H9 (cell line): Measurements from ENCODE around the gene DENND1A. TPM values are rescaled to one million over a fixed set of nuclear protein-coding genes. Genes with fewer than 3 reads are reported as not detected.

ENCODE experiments used
- DNase-seq: peaks from one replicate; pipeline ENCODE4 v3.0.0-alpha.2; 2017
- H2AFZ ChIP-seq: one replicate; pipeline ENCODE4 v1.6.1; 2013; ENCODE audit warnings: mild to moderate bottlenecking, low read length, control low read depth, moderate library complexity
- H2AK5ac ChIP-seq: 2 replicates; pipeline ENCODE4 v1.6.1; 2013; ENCODE audit warnings: low read length, control low read depth, mixed read lengths; ENCODE audit not compliant: insufficient read length
- H2BK120ac ChIP-seq: one replicate; pipeline ENCODE4 v1.6.1; 2013; ENCODE audit warnings: low read depth, mild to moderate bottlenecking, low read length, control low read depth, inconsistent platforms; ENCODE audit not compliant: poor library complexity, severe bottlenecking
- H2BK12ac ChIP-seq: 2 replicates; pipeline ENCODE4 v1.6.1; 2013; ENCODE audit warnings: low read length, control low read depth, mixed read lengths, low read depth; ENCODE audit not compliant: insufficient read length
- H2BK15ac ChIP-seq: 2 replicates; pipeline ENCODE4 v1.6.1; 2013; ENCODE audit warnings: low read depth, low read length, control low read depth
- H2BK20ac ChIP-seq: one replicate; pipeline ENCODE4 v1.6.1; 2013; ENCODE audit warnings: low read depth, mild to moderate bottlenecking, low read length, control low read depth, inconsistent platforms; ENCODE audit not compliant: poor library complexity, severe bottlenecking
- H2BK5ac ChIP-seq: 2 replicates; pipeline ENCODE4 v1.6.1; 2013; ENCODE audit warnings: low read length, control low read depth, mixed read lengths; ENCODE audit not compliant: insufficient read length
- H3K14ac ChIP-seq: 2 replicates; pipeline ENCODE4 v1.6.1; 2013; ENCODE audit warnings: low read length, control low read depth; ENCODE audit not compliant: insufficient read depth
- H3K18ac ChIP-seq: 2 replicates; pipeline ENCODE4 v1.6.1; 2013; ENCODE audit warnings: low read depth, mild to moderate bottlenecking, mixed read lengths, low read length, control low read depth; ENCODE audit not compliant: insufficient read length
- H3K23ac ChIP-seq: 2 replicates; pipeline ENCODE4 v1.6.1; 2013; ENCODE audit warnings: low read length, control low read depth, mixed read lengths, low read depth; ENCODE audit not compliant: insufficient read length
- H3K23me2 ChIP-seq: 2 replicates; pipeline ENCODE4 v1.6.1; 2013; ENCODE audit warnings: low read depth, mild to moderate bottlenecking, mixed read lengths, low read length, control low read depth; ENCODE audit not compliant: insufficient read length, poor library complexity, severe bottlenecking
- H3K27ac ChIP-seq: 2 replicates; pipeline ENCODE4 v1.5.1; 2013; ENCODE audit warnings: low read length, control low read depth, mixed read lengths, low read depth; ENCODE audit not compliant: insufficient read length
- H3K27me3 ChIP-seq: 2 replicates; pipeline ENCODE4 v1.6.1; 2013; ENCODE audit warnings: low read length, control low read depth, inconsistent platforms; ENCODE audit not compliant: insufficient read depth
- H3K4ac ChIP-seq: 2 replicates; pipeline ENCODE4 v1.6.1; 2013; ENCODE audit warnings: low read depth, mild to moderate bottlenecking, control low read depth, inconsistent platforms, low read length, moderate library complexity
- H3K4me1 ChIP-seq: 2 replicates; pipeline ENCODE4 v1.6.1; 2013; ENCODE audit warnings: low read length, control low read depth, inconsistent platforms; ENCODE audit not compliant: insufficient read depth
- H3K4me2 ChIP-seq: 2 replicates; pipeline ENCODE4 v1.6.1; 2013; ENCODE audit warnings: low read length, control low read depth, mixed read lengths; ENCODE audit not compliant: insufficient read length, insufficient read depth
- H3K56ac ChIP-seq: 2 replicates; pipeline ENCODE4 v1.6.1; 2013; ENCODE audit warnings: low read depth, mild to moderate bottlenecking, mixed read lengths, low read length, control low read depth; ENCODE audit not compliant: insufficient read length
- H3K79me1 ChIP-seq: 2 replicates; pipeline ENCODE4 v1.6.1; 2013; ENCODE audit warnings: low read depth, mild to moderate bottlenecking, moderate library complexity, low read length, control low read depth, inconsistent platforms; ENCODE audit not compliant: insufficient read depth, poor library complexity, severe bottlenecking
- H3K79me2 ChIP-seq: 2 replicates; pipeline ENCODE4 v1.6.1; 2013; ENCODE audit warnings: low read length, control low read depth, inconsistent platforms; ENCODE audit not compliant: insufficient read depth
- H3K9ac ChIP-seq: 2 replicates; pipeline ENCODE4 v1.6.1; 2013; ENCODE audit warnings: low read length, control low read depth, mixed read lengths; ENCODE audit not compliant: insufficient read length; ENCODE audit errors: extremely low read depth
- H3K9me3 ChIP-seq: one replicate; pipeline ENCODE4 v1.6.1; 2013; ENCODE audit warnings: low read depth, low read length, inconsistent platforms; ENCODE audit not compliant: control insufficient read depth
- H3T11ph ChIP-seq: one replicate; pipeline ENCODE4 v1.6.1; 2013; ENCODE audit warnings: mild to moderate bottlenecking, low read length, control low read depth, inconsistent platforms
- H4K20me1 ChIP-seq: one replicate; pipeline ENCODE4 v1.6.1; 2013; ENCODE audit not compliant: control insufficient read depth, insufficient read length, insufficient read depth
- H4K5ac ChIP-seq: 2 replicates; pipeline ENCODE4 v1.6.1; 2013; ENCODE audit warnings: low read depth, mild to moderate bottlenecking, mixed read lengths, low read length, control low read depth; ENCODE audit not compliant: insufficient read length
- H4K8ac ChIP-seq: replicated peaks from 2 replicates; pipeline ENCODE4 v1.6.1; 2013; ENCODE audit warnings: low read length, control low read depth, mixed read lengths, low read depth; ENCODE audit not compliant: insufficient read length
- H4K91ac ChIP-seq: 2 replicates; pipeline ENCODE4 v1.6.1; 2013; ENCODE audit warnings: low read depth, mild to moderate bottlenecking, moderate library complexity, mixed read lengths, low read length, control low read depth; ENCODE audit not compliant: insufficient read length
- H3K27ac Mint-ChIP-seq, 3 experiments: 2 replicates in 2 of 3; 3 replicates in 1 of 3; pipeline ENCODE4 v1.8.0; 2020 to 2021; ENCODE audit warnings: mixed read lengths in 3 of 3, mild to moderate bottlenecking in 1 of 3, moderate library complexity in 1 of 3
- H3K27me3 Mint-ChIP-seq: 2 replicates; pipeline ENCODE4 v1.8.0; 2021; ENCODE audit warnings: low read depth, mild to moderate bottlenecking, moderate library complexity, mixed read lengths
- H3K36me3 Mint-ChIP-seq, 3 experiments: 2 replicates in 2 of 3; 3 replicates in 1 of 3; pipeline ENCODE4 v1.8.0; 2020 to 2021; ENCODE audit warnings: low read depth in 3 of 3, mixed read lengths in 3 of 3; ENCODE audit not compliant: insufficient read depth in 1 of 3
- H3K4me1 Mint-ChIP-seq, 2 experiments: 2 replicates each; pipeline ENCODE4 v1.8.0; 2020; ENCODE audit warnings: mixed read lengths in 2 of 2
- H3K4me3 Mint-ChIP-seq, 2 experiments: 2 replicates in 1 of 2; 3 replicates in 1 of 2; pipeline ENCODE4 v1.8.0; 2020 to 2021; ENCODE audit warnings: mild to moderate bottlenecking in 2 of 2, mixed read lengths in 2 of 2, moderate library complexity in 1 of 2
- H3K9me3 Mint-ChIP-seq, 2 experiments: 2 replicates in 1 of 2; 3 replicates in 1 of 2; pipeline ENCODE4 v1.8.0; 2020; ENCODE audit warnings: mild to moderate bottlenecking in 2 of 2, mixed read lengths in 2 of 2, moderate library complexity in 1 of 2
- CTCF ChIP-seq: fragments of 200-600 bp; sonication (generic); conservative IDR thresholded peaks from 3 replicates; pipeline ENCODE4 v1.8.0; 2021; ENCODE audit warnings: antibody characterized with exemption, mild to moderate bottlenecking
- WGBS: extraction: QIAGEN DNeasy Blood & Tissue Kit; methylation state at CpG from one replicate; pipeline ENCODE4 v1.1.7; 2013; ENCODE audit warnings: missing lambda C conversion rate, low lambda C conversion rate, mixed read lengths; ENCODE audit not compliant: insufficient read length; ENCODE audit errors: extremely low coverage; 5-methylcytosine and 5-hydroxymethylcytosine counted together
- total RNA-seq: library from RNA; stranded (reverse); gene quantifications from 2 replicates; pipeline ENCODE4 v1.2.1, GENCODE V29; 2021

DENND1A gene
- total RNA-seq, 1 experiment from 2014 or later, result 20.4 TPM

DNA sequence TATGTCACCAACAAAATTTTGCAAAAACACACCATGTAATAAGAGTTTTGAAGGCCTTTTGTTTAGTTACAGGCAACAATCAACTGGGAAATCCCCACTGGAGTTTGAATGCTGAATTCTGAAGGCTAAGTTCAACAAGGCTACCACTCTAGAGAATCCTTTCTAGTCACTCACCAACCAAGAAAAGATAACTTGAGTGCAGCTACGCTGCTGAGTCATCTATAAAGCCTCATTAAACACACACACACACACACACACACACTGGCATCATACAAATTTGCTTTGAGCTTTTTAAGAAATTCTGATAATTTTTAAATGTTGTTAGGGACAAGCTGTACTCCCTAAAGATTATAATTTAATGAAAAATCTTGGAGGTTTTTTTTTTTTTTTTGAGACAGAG lies 219.6 kb downstream of the DENND1A start:
- Histone ChIP-seq H3T11ph (no peak overlapping the region), H3K79me2 (no peaks in the 10 kb centered on the region), H2BK120ac (no peak overlapping the region), H3K18ac (no peak overlapping the region), H3K4ac (no peak overlapping the region), H3K9ac (no peak overlapping the region), H4K20me1 (no peaks in the 10 kb centered on the region), H2BK5ac (no peak overlapping the region), H3K27ac (no peak overlapping the region), H2BK15ac (no peak overlapping the region), H2BK20ac (no peak overlapping the region), H4K5ac (no peak overlapping the region), H3K23me2 (no peaks in the 10 kb centered on the region), H3K27me3 (no peaks in the 10 kb centered on the region), H3K4me1 (no peaks in the 10 kb centered on the region), H3K56ac (no peak overlapping the region), H3K23ac (no peak overlapping the region), H3K14ac (no peak overlapping the region), H3K4me2 (no peak overlapping the region), H2BK12ac (no peak overlapping the region), H2AFZ (no peak overlapping the region), H3K9me3 (no peaks in the 10 kb centered on the region), H2AK5ac (no peak overlapping the region), H4K8ac (no peak overlapping the region), H3K79me1 (no peaks in the 10 kb centered on the region), H4K91ac (no peak overlapping the region)
- Mint-ChIP-seq H3K4me1 (peaks cover 8 to 9% of the 10 kb centered on the region in 2 experiments), H3K9me3 (peaks cover 0 to 2% of the 10 kb centered on the region in 2 experiments; a peak in 1 of 5 replicates), H3K27me3 (no peaks in the 10 kb centered on the region), H3K4me3 (no peak overlapping the region), H3K36me3 (peaks cover 0 to 3% (median 0%) of the 10 kb centered on the region in 3 experiments; a peak in 2 of 7 replicates), H3K27ac (no peak overlapping the region)
- WGBS, result no CpG with 5 or more reads among the region's 1 CpG
- TF ChIP-seq CTCF, result no peak
- DNase-seq, result no peak
